WI38 (cell line): ENCODE data around the gene TANGO2.

ENCODE experiments used
- H3K4me3 ChIP-seq: 2 replicates; pipeline ENCODE4 v1.5.1; 2011; ENCODE audit warnings: low read depth, mild to moderate bottlenecking, control low read depth, low read length
- TF ChIP-seq, protein P1 (sequence below): IDR thresholded peaks from 2 replicates; pipeline ENCODE4 v1.5.1; 2012; ENCODE audit warnings: low read depth, mild to moderate bottlenecking, control low read depth, low read length

TANGO2 gene

GRCh38 chr22:20027966-20028854, 7.3 kb downstream of the TANGO2 start:
- H3K4me3 ChIP-seq: no peak overlapping the region
- TF ChIP-seq, protein P1, sequence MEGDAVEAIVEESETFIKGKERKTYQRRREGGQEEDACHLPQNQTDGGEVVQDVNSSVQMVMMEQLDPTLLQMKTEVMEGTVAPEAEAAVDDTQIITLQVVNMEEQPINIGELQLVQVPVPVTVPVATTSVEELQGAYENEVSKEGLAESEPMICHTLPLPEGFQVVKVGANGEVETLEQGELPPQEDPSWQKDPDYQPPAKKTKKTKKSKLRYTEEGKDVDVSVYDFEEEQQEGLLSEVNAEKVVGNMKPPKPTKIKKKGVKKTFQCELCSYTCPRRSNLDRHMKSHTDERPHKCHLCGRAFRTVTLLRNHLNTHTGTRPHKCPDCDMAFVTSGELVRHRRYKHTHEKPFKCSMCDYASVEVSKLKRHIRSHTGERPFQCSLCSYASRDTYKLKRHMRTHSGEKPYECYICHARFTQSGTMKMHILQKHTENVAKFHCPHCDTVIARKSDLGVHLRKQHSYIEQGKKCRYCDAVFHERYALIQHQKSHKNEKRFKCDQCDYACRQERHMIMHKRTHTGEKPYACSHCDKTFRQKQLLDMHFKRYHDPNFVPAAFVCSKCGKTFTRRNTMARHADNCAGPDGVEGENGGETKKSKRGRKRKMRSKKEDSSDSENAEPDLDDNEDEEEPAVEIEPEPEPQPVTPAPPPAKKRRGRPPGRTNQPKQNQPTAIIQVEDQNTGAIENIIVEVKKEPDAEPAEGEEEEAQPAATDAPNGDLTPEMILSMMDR: no peak; the same call in 1 of the 2 replicates

- H3K4me3 ChIP-seq: no peak overlapping the region
- TF ChIP-seq, protein P1: no peak
These were observed 8.1 kb downstream of the TANGO2 start for GRCh38 chr22:20028855-20029549.

- TF ChIP-seq, protein P1: no peak
- H3K4me3 ChIP-seq: no peak overlapping the region
These were observed 8.8 kb downstream of the TANGO2 start for GRCh38 chr22:20029550-20030225.

DNA sequence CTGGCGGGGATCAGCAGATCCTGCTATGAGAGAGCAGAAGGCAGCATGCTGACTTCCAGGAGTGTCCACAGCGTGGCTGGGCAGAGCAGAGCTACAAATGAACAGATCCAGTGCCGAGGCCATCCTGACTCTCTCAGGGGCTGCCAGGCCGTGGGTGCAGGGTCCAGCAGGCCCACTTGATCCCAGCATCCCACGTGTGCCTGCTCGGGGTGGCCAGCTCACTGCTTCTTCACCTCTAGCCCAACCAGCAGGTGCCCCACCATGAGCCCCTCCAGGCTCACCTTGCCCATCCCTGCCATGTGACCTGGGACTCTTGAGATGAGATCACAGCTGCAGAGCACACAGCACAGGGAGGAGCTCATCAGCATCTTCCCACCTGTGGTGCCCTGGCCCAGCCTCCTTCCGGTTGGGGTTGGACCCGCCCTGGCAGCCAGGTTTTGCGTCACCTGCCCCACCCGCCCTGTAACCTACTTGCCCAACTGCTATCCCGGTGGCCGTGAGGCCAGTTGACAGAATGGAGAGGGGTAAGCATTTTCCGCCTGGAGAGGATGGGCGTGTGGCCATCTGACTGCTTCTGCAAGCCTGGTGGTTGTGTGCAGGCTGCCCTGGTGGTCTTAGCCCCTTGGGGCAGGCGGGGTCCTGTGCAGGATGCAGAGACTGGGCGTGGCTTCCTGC, 11.0 kb downstream of the TANGO2 start:
- TF ChIP-seq, protein P1: no peak
- no peak overlapping the region for H3K4me3 ChIP-seq

DNA sequence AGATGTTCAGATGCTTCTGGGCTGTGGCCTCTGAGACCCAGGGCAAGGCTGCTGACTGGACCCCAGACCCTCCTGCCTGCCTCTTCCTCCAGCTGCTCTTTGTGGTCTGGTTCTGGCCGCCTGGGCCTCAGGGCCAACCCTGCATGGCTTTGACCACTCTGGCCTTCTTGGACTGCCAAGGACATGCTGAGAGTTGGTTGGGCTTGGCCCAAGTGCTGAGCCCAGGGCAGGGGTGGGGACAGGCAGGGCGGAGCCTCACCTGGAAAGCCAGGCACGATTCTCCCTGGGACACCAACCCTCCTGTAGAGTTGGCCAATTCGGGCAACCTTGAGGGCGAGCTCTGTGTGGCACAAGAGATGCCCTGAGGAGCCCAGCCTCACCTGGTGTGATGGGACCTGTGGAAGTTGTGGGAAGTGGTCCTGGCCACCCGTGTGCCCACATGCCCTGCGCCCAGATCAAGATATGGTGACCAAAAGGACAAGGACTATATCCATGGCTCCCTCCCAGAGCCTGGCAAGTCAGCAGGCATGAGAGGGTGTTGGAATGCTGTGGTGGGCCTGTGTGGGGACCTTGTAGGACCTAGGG, 11.6 kb downstream of the TANGO2 start:
- no peak overlapping the region for H3K4me3 ChIP-seq
- TF ChIP-seq, protein P1: no peak

DNA sequence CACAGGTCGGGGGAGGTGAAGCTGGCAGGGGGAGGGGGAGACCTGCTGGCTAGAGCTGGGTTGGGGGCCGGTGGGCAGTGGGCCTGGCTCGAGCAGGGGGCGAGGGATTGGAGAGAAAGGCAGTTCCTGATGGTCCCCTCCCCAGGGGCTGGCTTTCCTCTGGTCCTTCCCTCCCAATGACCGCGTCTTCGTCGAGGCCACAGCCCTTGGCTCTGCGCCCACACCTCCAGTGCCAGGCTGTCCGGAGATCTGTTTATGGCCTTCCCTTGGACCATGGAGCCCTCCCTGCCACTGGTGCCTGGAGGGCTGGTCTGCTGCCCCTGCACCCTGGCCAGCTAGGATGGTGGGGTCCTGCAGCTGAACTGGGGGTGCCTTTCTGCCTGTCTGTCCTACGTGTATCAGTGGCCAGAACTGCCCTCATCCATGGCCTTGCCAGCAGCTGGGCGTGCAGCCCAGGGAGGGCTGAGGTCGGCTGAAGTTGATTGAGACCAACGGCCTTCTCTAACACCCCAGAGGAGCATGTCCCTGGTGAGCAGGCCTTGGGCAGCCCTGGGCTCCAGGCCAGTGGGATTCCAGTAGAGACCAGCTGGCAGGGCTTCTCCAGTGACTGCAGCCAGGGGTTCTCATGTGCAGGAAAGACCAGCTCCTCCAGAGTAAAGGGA, 12.3 kb downstream of the TANGO2 start:
- no peak overlapping the region for H3K4me3 ChIP-seq
- TF ChIP-seq, protein P1: no peak
